ENCODE data around the gene TMEM63C.

Gene TMEM63C

GRCh38 chr14:77265561-77266335, 84.2 kb downstream of the TMEM63C start:
- no peak for TF ChIP-seq CTCF (IDR thresholded peaks at IDR 0.05; ENCODE audit: low read depth, low read length)
- no peak for DNase-seq (ENCODE audit: low read depth in 2 of 2)
- H3K4me3 ChIP-seq (replicated peaks in 1 of 2; ENCODE audit: low read depth in 2 of 2, low read length in 2 of 2), result no peak overlapping the region

- H3K4me3 ChIP-seq (replicated peaks in 1 of 2; ENCODE audit: low read depth in 2 of 2, low read length in 2 of 2), result no peak overlapping the region
- TF ChIP-seq CTCF (IDR thresholded peaks at IDR 0.05; ENCODE audit: low read depth, low read length), result no peak
- DNase-seq (ENCODE audit: low read depth in 2 of 2), result no peak
Measured at GRCh38 chr14:77266336-77266735, 84.7 kb downstream of the TMEM63C start.

GRCh38 chr14:77267937-77268699, 86.5 kb downstream of the TMEM63C start:
- no peak for DNase-seq (ENCODE audit: low read depth in 2 of 2)
- no peak overlapping the region for H3K4me3 ChIP-seq (replicated peaks in 1 of 2; ENCODE audit: low read depth in 2 of 2, low read length in 2 of 2)
- no peak for TF ChIP-seq CTCF (IDR thresholded peaks at IDR 0.05; ENCODE audit: low read depth, low read length)

- H3K4me3 ChIP-seq (replicated peaks in 1 of 2; ENCODE audit: low read depth in 2 of 2, low read length in 2 of 2), result no peak overlapping the region
- no peak for DNase-seq (ENCODE audit: low read depth in 2 of 2)
- no peak for TF ChIP-seq CTCF (IDR thresholded peaks at IDR 0.05; ENCODE audit: low read depth, low read length)
Measured at GRCh38 chr14:77268989-77269600, 87.5 kb downstream of the TMEM63C start.

- DNase-seq (ENCODE audit: low read depth in 2 of 2), result no peak
- no peak overlapping the region for H3K4me3 ChIP-seq (replicated peaks in 1 of 2; ENCODE audit: low read depth in 2 of 2, low read length in 2 of 2)
- no peak for TF ChIP-seq CTCF (IDR thresholded peaks at IDR 0.05; ENCODE audit: low read depth, low read length)
Measured at GRCh38 chr14:77270361-77271112, 88.9 kb downstream of the TMEM63C start.

GRCh38 chr14:77271113-77271710, 89.6 kb downstream of the TMEM63C start, which contains the start of gene NGB:
Gene NGB, minus strand, starts transcription at chr14:77271206. Its CDS starts 269 bp downstream, at chr14:77270937.
- no peak for TF ChIP-seq CTCF (IDR thresholded peaks at IDR 0.05; ENCODE audit: low read depth, low read length)
- no peak for DNase-seq (ENCODE audit: low read depth in 2 of 2)
- no peak within 1 kb of the TSS for H3K4me3 ChIP-seq (replicated peaks in 1 of 2; ENCODE audit: low read depth in 2 of 2, low read length in 2 of 2)

Measured in cardiac fibroblast (primary cell).